ENCODE data around the gene DNAJB13. TPM values are rescaled to one million over a fixed set of nuclear protein-coding genes. Genes with fewer than 3 reads are reported as not detected.

DNAJB13 gene
- polyA plus RNA-seq, 5 donors, result 0.82 to 4.4 (median 4.0) TPM

GRCh38 chr11:73949912-73950311 lies 914 bp upstream of the DNAJB13 start:
- DNase-seq, result no peak

DNA sequence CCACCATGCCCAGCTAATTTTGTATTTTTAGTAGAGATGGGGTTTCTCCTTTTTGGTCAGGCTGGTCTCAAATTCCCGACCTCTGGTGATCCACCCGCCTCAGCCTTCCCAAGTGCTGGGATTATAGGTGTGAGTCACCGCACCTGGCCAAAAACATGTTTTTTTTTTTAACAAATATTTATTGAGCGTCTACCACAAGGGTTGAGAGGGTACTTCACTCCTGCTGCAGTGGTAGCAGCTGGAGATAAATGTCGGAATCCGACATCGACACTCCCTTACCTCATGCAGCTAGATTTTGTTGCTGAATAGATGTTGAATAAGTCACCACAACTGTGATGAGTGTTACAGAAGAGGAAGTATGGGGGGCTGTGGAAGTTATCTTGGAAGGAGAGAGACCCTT lies 971 bp downstream of the DNAJB13 start:
- DNase-seq, result no peak

- DNase-seq, result no peak
Observed at GRCh38 chr11:73956876-73957653, 6.2 kb downstream of the DNAJB13 start.

GRCh38 chr11:73957654-73958361 lies 7.0 kb downstream of the DNAJB13 start:
- no peak for DNase-seq

GRCh38 chr11:73958521-73959141 lies 7.8 kb downstream of the DNAJB13 start:
- no peak for DNase-seq

DNA sequence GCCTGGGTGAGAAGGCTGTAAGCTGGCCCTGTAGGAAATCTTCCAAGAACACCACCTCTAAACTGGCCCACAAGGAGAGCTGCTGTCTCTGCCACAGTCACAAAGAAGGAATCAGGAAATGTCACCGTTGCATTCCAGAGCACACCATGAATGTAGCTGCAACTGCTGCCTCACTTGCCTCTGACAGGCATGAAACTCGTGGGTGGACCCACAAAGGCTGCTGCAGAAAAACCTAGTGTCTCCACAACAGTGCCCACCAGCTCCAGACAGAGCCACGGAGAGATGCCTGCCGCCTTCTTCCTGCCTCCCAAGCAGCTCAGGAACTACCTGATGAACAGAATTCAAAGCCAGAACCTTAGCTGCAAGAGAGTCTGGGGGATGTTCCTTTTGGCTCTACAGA lies 10.5 kb downstream of the DNAJB13 start:
- DNase-seq, result no peak

- DNase-seq, result no peak
Observed at GRCh38 chr11:73962101-73962705, 11.4 kb downstream of the DNAJB13 start.

DNA sequence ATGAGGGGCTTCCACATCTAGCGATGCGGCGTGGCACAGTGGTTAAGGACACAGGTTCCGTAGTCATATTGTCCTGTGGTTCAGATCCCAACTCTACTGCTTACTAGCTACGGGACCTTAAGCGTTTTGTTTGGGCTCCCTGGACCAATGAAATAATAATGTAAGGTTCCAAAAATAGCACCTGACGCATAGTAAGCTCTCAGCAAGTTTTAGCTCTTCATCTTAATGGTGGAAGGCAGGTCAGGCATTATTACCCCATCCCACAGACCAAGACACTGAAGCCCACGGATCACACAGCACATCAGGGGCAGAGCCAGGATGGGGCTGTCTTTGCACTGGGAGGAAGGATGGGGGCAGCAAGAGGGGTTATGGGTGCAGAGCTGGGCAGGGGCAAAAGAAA lies 13.0 kb downstream of the DNAJB13 start:
- no peak for DNase-seq

DNA sequence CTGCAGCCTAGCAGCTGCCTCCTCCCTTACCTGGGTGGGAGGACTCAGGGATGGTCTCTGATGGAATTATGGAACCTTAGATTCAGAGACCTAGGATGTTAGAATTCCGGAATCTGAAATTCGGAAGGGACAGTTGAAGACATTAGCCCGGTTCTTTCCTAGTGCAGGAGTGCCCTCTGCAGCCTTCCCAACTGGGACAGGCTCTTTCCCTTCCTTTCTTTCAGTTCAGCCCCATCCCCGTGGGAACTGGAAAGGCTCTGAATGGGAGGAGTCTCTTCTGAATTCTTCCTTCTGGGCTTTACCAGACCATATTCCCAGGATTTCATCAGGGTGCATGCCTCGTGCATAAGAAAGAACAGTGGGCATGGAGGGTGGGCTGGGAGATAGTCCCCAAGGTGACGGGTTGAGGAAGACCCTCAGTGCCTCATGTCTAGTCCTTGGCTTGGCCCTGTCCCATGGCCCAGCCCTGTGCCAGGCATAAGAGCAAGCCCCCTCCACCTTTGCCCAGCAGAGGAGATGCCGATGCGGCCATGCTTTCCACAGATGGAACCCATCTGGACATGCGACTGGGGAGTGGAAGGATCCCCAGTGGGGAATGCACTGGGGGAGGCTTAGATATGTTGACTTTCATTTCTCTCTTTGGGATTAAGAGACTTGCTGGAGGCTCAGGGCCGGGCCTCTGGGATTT lies 14.4 kb downstream of the DNAJB13 start:
- DNase-seq, result no peak

GRCh38 chr11:73965764-73966121 lies 14.9 kb downstream of the DNAJB13 start:
- DNase-seq, result no peak

GRCh38 chr11:73968356-73968966 lies 17.6 kb downstream of the DNAJB13 start:
- no peak for DNase-seq

GRCh38 chr11:73969091-73969490 lies 18.3 kb downstream of the DNAJB13 start:
- DNase-seq, result no peak

DNA sequence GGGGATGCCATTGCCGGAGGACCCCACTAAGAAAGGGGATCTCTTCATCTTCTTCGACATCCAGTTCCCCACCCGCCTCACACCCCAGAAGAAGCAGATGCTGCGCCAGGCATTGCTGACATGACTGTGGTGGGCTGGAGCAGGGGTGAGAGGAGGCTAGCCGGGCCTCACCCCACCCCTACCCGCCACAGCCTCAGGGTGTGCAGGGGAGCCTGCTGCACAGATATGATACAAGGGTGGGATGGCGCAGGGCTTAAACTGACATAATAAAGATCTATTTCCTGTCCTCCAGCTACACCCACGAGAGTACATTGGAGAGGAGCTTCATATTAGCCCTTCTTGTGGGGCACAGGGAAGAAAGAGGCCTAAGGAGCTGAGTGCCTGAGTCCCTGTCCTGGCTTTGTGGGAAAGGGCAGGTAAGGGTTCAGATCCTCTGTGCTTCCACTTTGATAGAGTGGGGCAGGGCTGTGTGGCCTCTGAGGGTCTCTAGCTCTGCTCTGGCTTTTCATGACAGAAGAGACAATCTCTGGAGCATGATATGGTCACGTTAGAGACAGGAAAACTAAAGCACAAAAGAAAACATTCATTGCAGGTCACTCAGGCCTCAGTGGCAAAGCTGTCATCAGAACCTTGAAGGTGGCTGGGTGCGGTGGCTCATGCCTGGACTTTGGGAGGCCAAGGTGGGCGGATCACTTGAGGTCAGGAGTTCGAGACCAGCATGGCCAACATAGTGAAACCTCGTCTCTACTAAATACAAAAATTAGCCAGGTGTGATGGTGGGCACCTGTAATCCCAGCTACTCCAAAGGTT lies 19.4 kb downstream of the DNAJB13 start:
- no peak for DNase-seq

DNA sequence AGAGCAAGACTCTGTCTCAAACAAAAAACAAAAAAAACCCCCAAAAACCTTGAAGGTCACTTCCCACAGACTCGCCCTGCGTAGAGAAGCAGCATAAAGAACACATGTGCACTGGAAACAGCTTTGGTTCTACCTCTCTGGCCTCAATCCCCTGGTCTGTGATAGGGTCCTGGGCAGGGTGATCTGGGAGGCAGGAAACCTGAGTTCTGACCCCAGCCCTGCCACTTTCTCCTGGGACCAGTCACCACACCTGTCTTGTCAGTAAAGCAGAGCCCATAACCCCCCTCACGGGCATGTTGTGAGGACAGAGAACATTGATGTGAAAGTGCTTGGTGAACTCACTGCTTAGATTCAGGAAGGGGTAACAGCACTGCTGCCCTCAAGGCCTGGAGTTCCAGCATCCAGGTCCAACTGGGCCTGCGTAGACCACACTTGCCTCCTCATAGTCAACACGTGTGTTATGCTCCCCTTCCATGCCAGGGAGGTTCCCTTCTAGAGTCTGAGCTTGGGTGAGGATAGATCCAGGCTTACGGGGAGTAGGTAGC lies 20.4 kb downstream of the DNAJB13 start:
- no peak for DNase-seq

DNA sequence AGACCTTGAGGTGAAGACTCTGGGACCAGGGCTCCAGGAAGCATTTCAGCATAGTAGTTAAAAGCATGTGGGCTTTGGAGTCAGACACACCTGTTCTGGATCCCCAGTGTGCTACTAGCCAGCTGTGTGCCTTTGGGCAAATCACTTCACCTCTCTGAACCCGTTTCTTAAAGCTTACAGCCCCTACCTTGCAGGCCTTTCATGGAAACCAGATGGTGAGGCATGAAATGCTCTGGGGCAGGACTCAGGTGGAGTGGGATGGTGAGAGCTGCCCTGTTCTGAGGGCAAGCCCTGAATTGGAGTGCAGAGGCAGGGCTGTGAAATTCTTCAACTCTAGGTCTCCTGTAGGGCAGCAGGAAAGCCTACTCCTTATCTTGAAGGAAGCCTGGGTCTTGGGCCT lies 21.4 kb downstream of the DNAJB13 start:
- no peak for DNase-seq

DNA sequence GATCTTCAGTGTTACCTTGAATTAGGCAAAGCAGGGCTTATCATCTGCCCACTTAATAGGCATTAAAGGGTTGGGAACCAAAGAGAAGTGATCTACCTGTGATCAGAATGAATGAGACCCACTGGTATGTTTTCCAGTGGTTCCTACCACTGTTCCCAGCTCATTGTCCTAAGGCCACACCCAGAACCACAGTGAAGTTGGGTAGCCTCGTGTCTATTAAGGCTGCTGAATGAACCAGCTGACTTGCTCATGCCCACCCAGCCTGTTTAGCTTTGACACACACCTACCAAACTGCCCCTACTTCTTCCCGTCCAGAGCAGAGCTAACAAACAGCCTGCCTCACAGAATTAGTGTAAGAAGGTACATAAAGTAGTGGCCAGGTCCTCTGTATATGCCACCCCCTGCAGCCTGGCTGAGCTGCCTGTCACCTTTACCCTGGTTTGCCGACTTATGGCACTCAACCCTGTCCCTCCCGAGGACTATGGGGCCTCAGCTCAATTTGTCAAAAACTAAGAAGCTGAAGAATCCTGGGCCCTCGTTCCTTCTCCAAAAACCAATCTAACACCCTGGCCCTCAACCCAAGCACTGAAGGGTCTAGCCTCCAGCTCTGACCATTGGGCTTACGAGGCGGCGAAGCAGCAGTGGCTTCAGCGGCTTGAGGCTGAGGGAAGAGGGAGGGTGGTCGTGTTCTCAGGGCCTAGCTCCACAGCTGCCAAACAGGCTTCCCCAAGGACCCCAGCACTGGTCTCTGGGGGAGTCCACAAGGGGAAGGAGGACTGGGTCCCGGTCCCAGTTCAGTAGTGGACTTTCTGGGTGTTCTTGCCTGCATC lies 22.0 kb downstream of the DNAJB13 start:
- DNase-seq, result no peak

DNA sequence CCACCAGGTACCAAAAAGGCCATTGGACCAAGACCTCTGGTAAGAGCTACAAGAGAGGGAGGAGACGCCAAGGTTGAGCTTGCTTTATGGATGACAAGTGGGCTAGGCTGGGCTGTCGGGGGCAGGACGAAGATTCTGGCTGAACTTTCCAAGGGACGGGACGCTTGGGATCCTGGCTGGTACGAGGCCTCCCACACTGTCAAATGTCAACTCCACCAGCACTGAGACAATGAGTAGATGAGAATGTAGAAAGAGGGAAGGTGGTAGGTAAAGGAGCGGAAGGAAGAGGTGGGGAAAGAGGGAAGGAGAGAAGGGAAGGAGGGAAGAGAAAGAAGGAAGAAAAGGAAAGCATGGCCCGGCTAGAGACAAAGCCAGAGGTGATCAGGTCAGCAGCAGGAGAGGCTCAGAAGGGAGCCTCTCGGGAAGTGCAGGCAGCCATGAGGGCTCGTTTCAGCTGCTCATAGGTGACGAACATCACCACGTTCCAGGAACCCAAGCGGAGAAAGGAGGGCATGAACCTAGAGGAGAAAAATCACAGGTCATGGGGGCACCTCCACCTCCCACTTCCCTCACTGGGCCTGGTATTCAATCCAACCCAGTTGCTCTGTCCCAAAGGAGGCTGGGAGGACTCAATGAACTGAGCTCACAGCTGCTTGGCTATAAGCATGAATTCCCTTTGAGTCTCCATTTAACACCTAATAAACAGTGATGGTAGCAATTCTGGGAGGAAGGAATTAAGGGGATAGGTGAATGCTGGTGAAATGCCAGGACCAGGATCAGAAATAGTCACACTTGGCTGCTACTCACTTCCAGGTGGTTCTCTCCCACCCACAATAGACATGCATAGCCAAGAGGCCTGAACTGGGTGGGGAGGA lies 24.0 kb downstream of the DNAJB13 start:
- DNase-seq, result no peak

DNA sequence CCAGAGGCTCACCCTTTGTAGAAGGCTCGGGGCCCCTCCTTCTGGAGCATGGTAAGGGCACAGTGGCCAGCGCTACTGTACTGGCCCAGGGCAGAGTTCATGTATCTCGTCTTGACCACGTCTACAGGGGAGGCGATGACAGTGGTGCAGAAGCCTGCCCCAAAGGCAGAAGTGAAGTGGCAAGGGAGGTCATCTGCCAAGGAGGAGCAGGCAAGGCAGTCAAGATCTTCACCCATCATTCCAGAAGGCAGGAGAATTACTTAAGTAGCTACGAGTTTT lies 24.6 kb downstream of the DNAJB13 start:
- DNase-seq, result no peak
